OCI-LY3 (cell line): Measurements from ENCODE around the gene TMEM52B.

Experiments
- H2AFZ ChIP-seq: fragments of 200-600, 300-600 bp; shearing (Covaris generic); 2 replicates; pipeline ENCODE4 v1.6.0; 2014; ENCODE audit warnings: antibody characterized with exemption, low read depth, low read length
- H3K27ac ChIP-seq: fragments of 200-600, 300-600 bp; sonication (generic); 2 replicates; pipeline ENCODE4 v1.5.1; 2014; ENCODE audit warnings: mild to moderate bottlenecking, low read length, moderate library complexity, mixed read lengths
- H3K27me3 ChIP-seq: fragments of 200-600, 300-600 bp; sonication (generic); 2 replicates; pipeline ENCODE4 v1.6.1; 2014; ENCODE audit warnings: low read depth, low read length, mixed read lengths
- H3K36me3 ChIP-seq: fragments of 200-600, 300-600 bp; sonication (generic); replicated peaks from 2 replicates; pipeline ENCODE3; 2014; ENCODE audit warnings: low read depth, low read length, mixed read lengths
- H3K4me1 ChIP-seq: fragments of 300-600, 200-600 bp; sonication (generic); 2 replicates; pipeline ENCODE4 v1.6.1; 2014; ENCODE audit warnings: low read length, mixed read lengths
- H3K4me2 ChIP-seq: fragments of 200-600, 300-600 bp; sonication (generic); 2 replicates; pipeline ENCODE4 v1.6.1; 2014; ENCODE audit warnings: low read length, mixed read lengths
- H3K4me3 ChIP-seq: fragments of 300-600, 200-600 bp; sonication (generic); 2 replicates; pipeline ENCODE4 v1.5.1; 2014; ENCODE audit warnings: antibody characterized with exemption, mild to moderate bottlenecking, low read length, moderate library complexity
- H3K79me2 ChIP-seq: fragments of 300-600, 200-600 bp; shearing (Covaris generic); 2 replicates; pipeline ENCODE4 v1.6.1; 2014; ENCODE audit warnings: mild to moderate bottlenecking, low read length, mixed read lengths
- H3K9ac ChIP-seq: fragments of 300-600, 200-600 bp; shearing (Covaris generic); 2 replicates; pipeline ENCODE4 v1.6.0; 2014; ENCODE audit warnings: mild to moderate bottlenecking, low read length, moderate library complexity
- H3K9me3 ChIP-seq: fragments of 200-600, 300-600 bp; shearing (Covaris generic); 2 replicates; pipeline ENCODE4 v1.6.1; 2014; ENCODE audit warnings: low read length, mixed read lengths; ENCODE audit not compliant: insufficient read depth
- H4K20me1 ChIP-seq: fragments of 200-600, 300-600 bp; sonication (generic); 2 replicates; pipeline ENCODE4 v1.6.1; 2016; ENCODE audit warnings: low read length, mixed read lengths; ENCODE audit not compliant: insufficient read depth
- EZH2phosphoT487 ChIP-seq: fragments of 200-600 bp; shearing (Covaris generic); IDR thresholded peaks from 2 replicates; pipeline ENCODE4 v1.6.1; 2018; ENCODE audit warnings: antibody characterized with exemption, mixed run types, low read depth
- TF ChIP-seq, protein P1 (sequence below): fragments of 200-600, 300-600 bp; sonication (generic); IDR thresholded peaks from 2 replicates; pipeline ENCODE4 v1.5.1; 2014; ENCODE audit warnings: antibody characterized with exemption, low read length, low read depth

Gene TMEM52B

DNA sequence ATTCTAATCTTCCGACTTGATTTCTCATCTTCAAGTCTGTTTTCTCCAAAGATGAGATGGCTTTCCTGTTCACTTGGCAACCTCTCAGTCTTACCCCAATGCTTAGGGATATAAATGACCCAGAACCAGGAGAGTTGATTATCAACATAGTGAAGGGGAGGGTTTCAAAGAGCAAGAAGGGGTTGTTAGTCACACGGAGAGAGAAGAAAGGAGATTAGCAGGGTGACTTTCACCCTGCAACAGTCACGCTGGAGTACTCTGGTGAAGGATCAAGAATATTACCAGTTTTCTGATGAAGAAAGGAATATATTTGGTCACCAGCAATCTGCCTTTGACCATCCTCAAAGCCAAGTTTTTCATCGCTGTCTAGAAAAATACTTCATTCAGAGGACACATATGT lies at the start of gene TMEM52B:
TMEM52B (plus strand) TSS at position 212 of the 400 bp plus-strand sequence. CDS start 543 bp downstream, outside the sequence.
- H3K36me3 ChIP-seq: no peaks in the 10 kb centered on the region
- no peaks in the 10 kb centered on the region for H4K20me1 ChIP-seq
- H2AFZ ChIP-seq: no peak within 1 kb of the TSS
- H3K27me3 ChIP-seq: peaks cover 60% of the 10 kb centered on the region
- no peaks in the 10 kb centered on the region for H3K4me1 ChIP-seq
- no peaks in the 10 kb centered on the region for H3K9me3 ChIP-seq
- H3K27ac ChIP-seq: no peak within 1 kb of the TSS
- no peak within 1 kb of the TSS for H3K4me2 ChIP-seq
- H3K4me3 ChIP-seq: no peak within 1 kb of the TSS
- TF ChIP-seq, protein P1, sequence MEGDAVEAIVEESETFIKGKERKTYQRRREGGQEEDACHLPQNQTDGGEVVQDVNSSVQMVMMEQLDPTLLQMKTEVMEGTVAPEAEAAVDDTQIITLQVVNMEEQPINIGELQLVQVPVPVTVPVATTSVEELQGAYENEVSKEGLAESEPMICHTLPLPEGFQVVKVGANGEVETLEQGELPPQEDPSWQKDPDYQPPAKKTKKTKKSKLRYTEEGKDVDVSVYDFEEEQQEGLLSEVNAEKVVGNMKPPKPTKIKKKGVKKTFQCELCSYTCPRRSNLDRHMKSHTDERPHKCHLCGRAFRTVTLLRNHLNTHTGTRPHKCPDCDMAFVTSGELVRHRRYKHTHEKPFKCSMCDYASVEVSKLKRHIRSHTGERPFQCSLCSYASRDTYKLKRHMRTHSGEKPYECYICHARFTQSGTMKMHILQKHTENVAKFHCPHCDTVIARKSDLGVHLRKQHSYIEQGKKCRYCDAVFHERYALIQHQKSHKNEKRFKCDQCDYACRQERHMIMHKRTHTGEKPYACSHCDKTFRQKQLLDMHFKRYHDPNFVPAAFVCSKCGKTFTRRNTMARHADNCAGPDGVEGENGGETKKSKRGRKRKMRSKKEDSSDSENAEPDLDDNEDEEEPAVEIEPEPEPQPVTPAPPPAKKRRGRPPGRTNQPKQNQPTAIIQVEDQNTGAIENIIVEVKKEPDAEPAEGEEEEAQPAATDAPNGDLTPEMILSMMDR: no peak
- TF ChIP-seq EZH2phosphoT487: no peak
- H3K79me2 ChIP-seq: no peaks in the 10 kb centered on the region
- no peak within 1 kb of the TSS for H3K9ac ChIP-seq

DNA sequence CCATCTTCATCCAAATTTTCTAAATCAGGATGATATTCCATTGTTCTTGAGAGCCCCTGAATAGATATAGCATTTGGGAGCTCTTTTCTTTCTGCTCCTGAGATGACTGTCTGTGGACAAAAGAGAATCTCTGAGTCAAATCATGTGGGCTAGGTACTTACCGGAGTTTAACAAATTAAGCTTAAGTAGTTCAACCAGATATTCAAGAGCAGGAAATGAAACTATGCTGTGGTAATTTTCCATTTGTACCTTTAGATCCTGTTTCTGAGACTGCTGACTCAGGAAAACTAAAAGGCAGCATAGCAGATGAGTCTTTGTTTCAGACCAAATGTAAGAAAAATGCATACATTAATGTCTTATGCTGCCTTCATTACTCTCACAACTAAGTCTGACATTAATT lies 48.8 kb upstream of the TMEM52B start, which contains the start of gene CLEC7A:
CLEC7A (minus strand) TSS at position 158 of the 400 bp plus-strand sequence; CDS start at position 41, 117 bp downstream.
- no peaks in the 10 kb centered on the region for H3K36me3 ChIP-seq
- no peak within 1 kb of the TSS for H3K27ac ChIP-seq
- no peaks in the 10 kb centered on the region for H3K9me3 ChIP-seq
- H3K79me2 ChIP-seq: no peaks in the 10 kb centered on the region
- no peak within 1 kb of the TSS for H3K9ac ChIP-seq
- H2AFZ ChIP-seq: no peak within 1 kb of the TSS
- peaks cover 56% of the 10 kb centered on the region for H3K27me3 ChIP-seq
- H4K20me1 ChIP-seq: no peaks in the 10 kb centered on the region
- H3K4me3 ChIP-seq: 0 out of 2 replicates have a peak within 1 kb of the TSS, but pooled peaks have one; percentile 14
- H3K4me1 ChIP-seq: peaks cover 33% of the 10 kb centered on the region
- H3K4me2 ChIP-seq: peak within 1 kb of the TSS; percentile 55
- TF ChIP-seq EZH2phosphoT487: peak; percentile 87; the same call in 1 of the 2 replicates
- TF ChIP-seq, protein P1: no peak

DNA sequence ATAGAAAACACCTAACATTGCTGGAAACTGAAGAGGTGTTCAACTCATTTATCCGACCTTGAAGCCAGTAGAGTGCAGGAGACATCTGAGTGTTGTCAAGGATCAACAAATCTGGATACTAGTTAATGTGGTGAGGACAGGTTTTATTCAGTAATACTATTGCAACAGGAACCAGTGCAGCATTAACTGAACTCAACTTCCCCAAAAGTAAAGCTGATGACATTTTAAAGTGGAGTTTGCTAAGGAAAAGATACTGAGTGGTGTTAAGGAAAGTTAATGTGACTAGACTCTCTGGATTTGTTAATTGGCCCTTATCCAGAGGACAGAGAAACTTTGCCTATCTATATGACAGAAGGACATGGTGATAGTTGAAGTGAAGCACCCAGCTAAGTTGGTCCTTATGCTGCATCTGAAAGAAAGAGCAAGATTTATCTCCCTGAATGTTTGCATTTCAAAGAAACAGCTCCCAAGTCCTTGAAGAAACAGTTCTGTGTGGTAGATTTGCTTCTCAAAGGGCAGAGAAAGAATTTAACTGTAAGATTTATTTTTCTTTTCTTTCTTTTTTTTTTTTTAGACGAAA lies 47.6 kb upstream of the TMEM52B start:
- no peak overlapping the region for H3K9ac ChIP-seq
- H3K4me2 ChIP-seq: peak overlapping the region; percentile 55
- no peaks in the 10 kb centered on the region for H3K36me3 ChIP-seq
- peaks cover 54% of the 10 kb centered on the region for H3K27me3 ChIP-seq
- H3K79me2 ChIP-seq: no peaks in the 10 kb centered on the region
- no peaks in the 10 kb centered on the region for H4K20me1 ChIP-seq
- H3K4me3 ChIP-seq: no peak overlapping the region
- H3K27ac ChIP-seq: no peak overlapping the region
- H2AFZ ChIP-seq: no peak overlapping the region
- TF ChIP-seq EZH2phosphoT487: no peak
- TF ChIP-seq, protein P1: no peak
- peaks cover 33% of the 10 kb centered on the region for H3K4me1 ChIP-seq
- H3K9me3 ChIP-seq: no peaks in the 10 kb centered on the region

DNA sequence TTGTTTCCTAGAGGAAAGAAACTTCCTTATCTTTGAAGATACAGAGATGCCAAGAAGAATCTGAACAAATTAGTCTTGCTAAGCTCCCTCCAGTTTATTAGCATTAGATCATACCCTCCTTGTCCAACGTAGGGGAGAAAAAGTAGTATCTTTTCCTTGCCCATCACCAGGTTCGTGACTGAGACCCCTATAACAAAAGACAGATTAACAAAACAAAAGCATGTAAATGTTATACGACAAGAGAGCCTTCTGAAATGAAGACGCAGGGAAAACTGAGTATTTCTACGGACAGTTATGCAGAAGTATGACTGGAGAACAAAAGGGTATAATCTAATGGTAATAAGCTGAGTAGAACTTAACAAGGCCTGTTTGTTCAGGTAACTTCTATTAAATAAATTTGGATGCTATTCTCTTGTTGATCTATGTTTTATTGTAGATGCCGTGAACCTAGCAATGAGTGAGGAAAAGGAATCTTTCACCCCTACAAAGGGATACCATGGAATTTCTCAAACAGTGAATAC lies 45.9 kb upstream of the TMEM52B start:
- H3K27ac ChIP-seq: no peak overlapping the region
- H3K27me3 ChIP-seq: peaks cover 54% of the 10 kb centered on the region
- H3K79me2 ChIP-seq: no peaks in the 10 kb centered on the region
- no peak overlapping the region for H3K4me3 ChIP-seq
- H3K4me2 ChIP-seq: no peak overlapping the region
- H3K9me3 ChIP-seq: no peaks in the 10 kb centered on the region
- H3K36me3 ChIP-seq: no peaks in the 10 kb centered on the region
- no peak overlapping the region for H2AFZ ChIP-seq
- H4K20me1 ChIP-seq: no peaks in the 10 kb centered on the region
- TF ChIP-seq, protein P1: no peak
- TF ChIP-seq EZH2phosphoT487: no peak
- peaks cover 33% of the 10 kb centered on the region for H3K4me1 ChIP-seq
- no peak overlapping the region for H3K9ac ChIP-seq
